ENCODE data around the gene HDAC2. TPM values are rescaled to one million over a fixed set of nuclear protein-coding genes. Genes with fewer than 3 reads are reported as not detected.

HDAC2 gene
- total and polyA plus RNA-seq, 2 donors (not counting 1 experiment from before 2014, with no cell fraction given), result 30.8 to 58.3 TPM

DNA sequence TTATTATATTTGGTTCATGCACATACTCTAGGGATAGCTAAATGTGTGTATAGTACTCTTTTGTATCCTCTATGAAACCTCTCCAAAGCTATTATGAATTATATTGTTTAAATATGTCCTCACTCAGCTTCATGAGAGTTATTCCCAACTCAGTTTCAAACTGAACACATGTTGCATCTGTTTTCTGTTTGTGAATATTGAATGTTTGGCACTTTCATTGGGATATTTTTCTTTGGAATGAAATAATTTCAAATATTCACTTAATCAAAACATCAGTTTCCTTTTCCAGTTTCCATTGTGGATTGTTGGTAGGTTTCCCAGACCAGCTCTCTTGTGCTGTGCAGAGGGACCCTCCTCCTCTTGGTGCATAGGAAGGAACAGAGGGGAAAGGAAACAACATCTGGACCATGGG lies 46.6 kb downstream of the HDAC2 start:
- ATAC-seq (ENCODE audit: low read depth) (no peak), DNase-seq (no peak)
- Histone ChIP-seq H3K9ac (ENCODE audit: low read length) (no peak overlapping the region), H3K4me1 (ENCODE audit: control insufficient read depth in 2 of 2, insufficient read depth in 2 of 2, low read length in 2 of 2) (no peaks in the 10 kb centered on the region), H3K4me2 (replicated peaks; ENCODE audit: low read depth, low read length, poor library complexity, severe bottlenecking) (no peak overlapping the region), H3K36me3 (replicated peaks in 1 of 2; ENCODE audit: control extremely low read depth in 1 of 2, control insufficient read depth in 1 of 2, extremely low read depth in 1 of 2, insufficient read depth in 2 of 2, low read length in 1 of 2) (no peaks in the 10 kb centered on the region), H3K79me2 (ENCODE audit: control insufficient read depth, insufficient read depth, low read length) (no peaks in the 10 kb centered on the region), H3K27me3 (replicated peaks in 1 of 4; ENCODE audit: control extremely low read depth in 1 of 4, control insufficient read depth in 3 of 4, insufficient read depth in 4 of 4, low read length in 3 of 4) (no peaks in the 10 kb centered on the region), H4K20me1 (ENCODE audit: control insufficient read depth, insufficient read depth, low read length, poor library complexity, severe bottlenecking) (no peaks in the 10 kb centered on the region), H2AFZ (ENCODE audit: insufficient read depth, low read depth, low read length, poor library complexity, severe bottlenecking) (no peak overlapping the region), H3K9me3 (ENCODE audit: control extremely low read depth in 1 of 3, control insufficient read depth in 2 of 3, insufficient read depth in 1 of 3, low read length in 2 of 3) (peaks cover 0 to 3% (median 2%) of the 10 kb centered on the region in 3 donors), H3K27ac (ENCODE audit: low read length in 2 of 2) (no peak overlapping the region), H3K4me3 (ENCODE audit: control extremely low read depth in 1 of 5, extremely low read depth in 1 of 5, insufficient read depth in 1 of 5, low read depth in 2 of 5, low read length in 4 of 5) (no peak overlapping the region)
- ChIA-PET CTCF (interaction anchor here (1.1 kb wide), 1 partner anchor 16 kb away, joined by 5 read pairs; no protein-coding TSS in a partner anchor), POLR2A (interaction anchor here (0.5 kb wide), 1 partner anchor 56 kb away, joined by 5 read pairs; no protein-coding TSS in a partner anchor)
- Mint-ChIP-seq H3K9me3 (ENCODE audit: insufficient read depth) (no peaks in the 10 kb centered on the region), H3K4me1 (peaks cover 5% of the 10 kb centered on the region), H3K27me3 (no peaks in the 10 kb centered on the region), H3K27ac (no peak overlapping the region), H3K4me3 (no peak overlapping the region)
- TF ChIP-seq EZH2 (IDR thresholded peaks at IDR 0.05; ENCODE audit: borderline replicate concordance, insufficient read depth, low read depth, low read length, poor library complexity, severe bottlenecking), result no peak
- TF ChIP-seq, protein P1, sequence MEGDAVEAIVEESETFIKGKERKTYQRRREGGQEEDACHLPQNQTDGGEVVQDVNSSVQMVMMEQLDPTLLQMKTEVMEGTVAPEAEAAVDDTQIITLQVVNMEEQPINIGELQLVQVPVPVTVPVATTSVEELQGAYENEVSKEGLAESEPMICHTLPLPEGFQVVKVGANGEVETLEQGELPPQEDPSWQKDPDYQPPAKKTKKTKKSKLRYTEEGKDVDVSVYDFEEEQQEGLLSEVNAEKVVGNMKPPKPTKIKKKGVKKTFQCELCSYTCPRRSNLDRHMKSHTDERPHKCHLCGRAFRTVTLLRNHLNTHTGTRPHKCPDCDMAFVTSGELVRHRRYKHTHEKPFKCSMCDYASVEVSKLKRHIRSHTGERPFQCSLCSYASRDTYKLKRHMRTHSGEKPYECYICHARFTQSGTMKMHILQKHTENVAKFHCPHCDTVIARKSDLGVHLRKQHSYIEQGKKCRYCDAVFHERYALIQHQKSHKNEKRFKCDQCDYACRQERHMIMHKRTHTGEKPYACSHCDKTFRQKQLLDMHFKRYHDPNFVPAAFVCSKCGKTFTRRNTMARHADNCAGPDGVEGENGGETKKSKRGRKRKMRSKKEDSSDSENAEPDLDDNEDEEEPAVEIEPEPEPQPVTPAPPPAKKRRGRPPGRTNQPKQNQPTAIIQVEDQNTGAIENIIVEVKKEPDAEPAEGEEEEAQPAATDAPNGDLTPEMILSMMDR (IDR thresholded peaks at IDR 0.05), result no peak
- intact Hi-C loops (cut with micrococcal nuclease), result no loop called here

DNA sequence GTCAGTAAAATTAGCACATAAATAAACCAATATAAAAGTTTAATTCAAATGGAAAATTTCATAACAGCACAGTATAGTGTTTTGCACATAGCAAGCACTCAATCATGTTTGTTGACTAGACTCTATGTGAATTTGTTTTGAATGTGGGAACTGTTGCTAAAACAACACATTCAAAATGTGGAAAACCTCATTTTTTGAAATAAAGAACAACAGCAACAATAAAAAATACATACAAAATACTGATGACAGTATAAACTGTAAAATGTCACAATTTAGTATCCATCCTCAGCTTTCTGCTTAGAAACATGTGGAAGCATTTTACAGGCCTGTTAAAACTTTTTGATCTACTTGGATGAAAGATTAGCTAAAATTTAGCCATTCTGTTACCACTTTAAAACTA lies 47.4 kb downstream of the HDAC2 start:
- no peaks in the 10 kb centered on the region for H3K36me3 ChIP-seq (replicated peaks in 1 of 2; ENCODE audit: control extremely low read depth in 1 of 2, control insufficient read depth in 1 of 2, extremely low read depth in 1 of 2, insufficient read depth in 2 of 2, low read length in 1 of 2)
- no peak for DNase-seq
- no peaks in the 10 kb centered on the region for H4K20me1 ChIP-seq (ENCODE audit: control insufficient read depth, insufficient read depth, low read length, poor library complexity, severe bottlenecking)
- no peak overlapping the region for H3K4me3 ChIP-seq (ENCODE audit: control extremely low read depth in 1 of 5, extremely low read depth in 1 of 5, insufficient read depth in 1 of 5, low read depth in 2 of 5, low read length in 4 of 5)
- Mint-ChIP-seq H3K27me3 (no peaks in the 10 kb centered on the region), H3K9me3 (ENCODE audit: insufficient read depth) (no peaks in the 10 kb centered on the region), H3K27ac (no peak overlapping the region), H3K4me3 (no peak overlapping the region), H3K4me1 (peaks cover 5% of the 10 kb centered on the region)
- CTCF ChIA-PET, result interaction anchor here (0.7 to 1.1 kb wide), 2 partner anchors 14 to 16 kb away, joined by 3 to 5 read pairs; no protein-coding TSS in a partner anchor
- intact Hi-C loops (cut with micrococcal nuclease), result no loop called here
- H3K9me3 ChIP-seq (ENCODE audit: control extremely low read depth in 1 of 3, control insufficient read depth in 2 of 3, insufficient read depth in 1 of 3, low read length in 2 of 3), result no peaks in the 10 kb centered on the region
- H2AFZ ChIP-seq (ENCODE audit: insufficient read depth, low read depth, low read length, poor library complexity, severe bottlenecking), result no peak overlapping the region
- H3K27ac ChIP-seq (ENCODE audit: low read length in 2 of 2), result no peak overlapping the region
- no peak overlapping the region for H3K9ac ChIP-seq (ENCODE audit: low read length)
- no peak overlapping the region for H3K4me2 ChIP-seq (replicated peaks; ENCODE audit: low read depth, low read length, poor library complexity, severe bottlenecking)
- no peaks in the 10 kb centered on the region for H3K4me1 ChIP-seq (ENCODE audit: control insufficient read depth in 2 of 2, insufficient read depth in 2 of 2, low read length in 2 of 2)
- POLR2A ChIA-PET, result no interaction called here
- TF ChIP-seq, protein P1 (IDR thresholded peaks at IDR 0.05), result no peak
- no peaks in the 10 kb centered on the region for H3K27me3 ChIP-seq (replicated peaks in 1 of 4; ENCODE audit: control extremely low read depth in 1 of 4, control insufficient read depth in 3 of 4, insufficient read depth in 4 of 4, low read length in 3 of 4)
- no peaks in the 10 kb centered on the region for H3K79me2 ChIP-seq (ENCODE audit: control insufficient read depth, insufficient read depth, low read length)
- ATAC-seq (ENCODE audit: low read depth), result no peak
